Right lobe of liver (tissue), 6 donors: Measurements from ENCODE around the gene NUBPL. TPM values are rescaled to one million over a fixed set of nuclear protein-coding genes. Genes with fewer than 3 reads are reported as not detected.

Experiments used
- ATAC-seq, 4 donors: fragments of 200-7000 bp; cut with Tn5 transposase; one replicate each; pipeline ENCODE4 v1.9.1; 2020; ENCODE audit warnings: mild to moderate bottlenecking in 4 of 4, moderate library complexity in 4 of 4
- DNase-seq, 3 donors: peaks; one replicate each; pipeline ENCODE4 v3.0.0-alpha.2; 2020
- H3K27ac ChIP-seq, 3 donors: fragments of 200-600 bp; one replicate each; pipeline ENCODE4 v1.8.0; 2022
- H3K27me3 ChIP-seq, 2 donors: fragments of 200-600 bp; one replicate each; pipeline ENCODE4 v1.8.0; 2022
- H3K36me3 ChIP-seq, 4 donors: fragments of 200-600 bp; sonication (generic) in 1 of 4; one replicate each; pipeline versions ENCODE4 v1.5.1 to v1.8.0; 2017 to 2022; ENCODE audit warnings: control low read depth in 1 of 4
- H3K4me1 ChIP-seq, 4 donors: fragments of 200-600 bp; sonication (generic) in 1 of 4; one replicate each; pipeline versions ENCODE4 v1.5.1 to v1.8.0; 2017 to 2022; ENCODE audit warnings: control low read depth in 1 of 4
- H3K4me3 ChIP-seq, 3 donors: fragments of 200-600 bp; one replicate each; pipeline ENCODE4 v1.8.0; 2022
- H3K9me3 ChIP-seq, 4 donors: fragments of 200-600 bp; sonication (generic) in 1 of 4; one replicate each; pipeline versions ENCODE4 v1.5.1 to v1.8.0; 2017 to 2022; ENCODE audit warnings: control low read depth in 1 of 4
- CTCF ChIP-seq, 4 donors: fragments of 200-600 bp in 3 of 4; fragments of 450-650 bp in 1 of 4; IDR thresholded peaks; one replicate each; pipeline versions ENCODE4 v1.5.1 to v1.8.0; 2016 to 2022; ENCODE audit warnings: antibody characterized with exemption in 4 of 4, mild to moderate bottlenecking in 2 of 4
- POLR2A ChIP-seq: fragments of 450-650 bp; IDR thresholded peaks from one replicate; pipeline ENCODE4 v1.6.1; 2017; ENCODE audit warnings: antibody characterized with exemption, mild to moderate bottlenecking
- WGBS: methylation state at CpG from one replicate; pipeline ENCODE4 v1.1.6; 2018; ENCODE audit warnings: low coverage, low lambda C conversion rate; ENCODE audit not compliant: insufficient coverage; ENCODE audit errors: missing lambda C conversion rate; 5-methylcytosine and 5-hydroxymethylcytosine counted together
- intact Hi-C, 2 donors: fragments of 100-400 bp; cut with DNase I; formaldehyde crosslinking; loops; one replicate each; pipeline versions ENCODE4 v1.11.2 to v1.14.1; 2022
- total RNA-seq, 6 experiments: library from RNA; depleted of rRNA in 2 of 6; stranded (reverse); fragments of >200 nt in 2 of 6; fragmentation: NEBNext Ultra II Directional in 3 of 6; extraction: Animal tissue kit (Norgen Biotek cat#: 25700) in 3 of 6; gene quantifications; one replicate each; pipeline versions ENCODE4 v1.1.0 to v1.2.4, GENCODE V29; 2016 to 2023
- donor health status: DM: no; HTN: yes; CAD: no.
- donor health status: DM: no; HTN: no; CAD: no.
- donor health status: DM: no; HTN: no; CAD: no.
- donor health status: DM: no; HTN: yes; CAD: no.
- donor health status: DM: no; HTN: yes; CAD: no.

NUBPL gene
- total RNA-seq, 6 experiments from 2014 or later, result 6.3 to 9.5 (median 7.2) TPM

GRCh38 chr14:31690056-31690455 is 128.9 kb downstream of the NUBPL start:
- DNase-seq, result no peak
- no peaks in the 10 kb centered on the region for H3K27me3 ChIP-seq
- H3K36me3 ChIP-seq, result no peaks in the 10 kb centered on the region
- ATAC-seq, result peak in 1 of 4 donors; percentile 36
- H3K4me3 ChIP-seq, result no peak overlapping the region
- no peak overlapping the region for H3K27ac ChIP-seq
- TF ChIP-seq POLR2A (no peak), CTCF (IDR thresholded peaks at IDR 0.05) (no peak)
- no peaks in the 10 kb centered on the region for H3K4me1 ChIP-seq
- 15% methylated on average over 2 of the region's 3 CpGs for WGBS
- H3K9me3 ChIP-seq, result no peaks in the 10 kb centered on the region
- intact Hi-C loops, result no loop called here

- Histone ChIP-seq H3K36me3 (no peaks in the 10 kb centered on the region), H3K4me3 (no peak overlapping the region), H3K9me3 (no peaks in the 10 kb centered on the region), H3K27me3 (no peaks in the 10 kb centered on the region), H3K27ac (no peak overlapping the region), H3K4me1 (peaks cover 0 to 16% (median 0%) of the 10 kb centered on the region in 4 donors)
- DNase-seq (no peak), ATAC-seq (peak in 3 of 4 donors; percentile 44 to 66 (median 46))
- TF ChIP-seq CTCF (IDR thresholded peaks at IDR 0.05) (no peak), POLR2A (no peak)
- intact Hi-C loops, result no loop called here
- 100% methylated on average over 1 of the region's 1 CpG for WGBS
Observed at GRCh38 chr14:31692376-31692781, 131.2 kb downstream of the NUBPL start.

- no peaks in the 10 kb centered on the region for H3K27me3 ChIP-seq
- WGBS, result 24% methylated on average over 4 of the region's 4 CpGs
Observed at GRCh38 chr14:31696378-31696777, 135.2 kb downstream of the NUBPL start.

GRCh38 chr14:31699809-31700208 is 138.6 kb downstream of the NUBPL start:
- no peak overlapping the region for H3K4me3 ChIP-seq
- TF ChIP-seq POLR2A (no peak), CTCF (IDR thresholded peaks at IDR 0.05) (no peak)
- DNase-seq (no peak), ATAC-seq (no peak)
- intact Hi-C loops, result no loop called here
- H3K27ac ChIP-seq, result no peak overlapping the region
- H3K27me3 ChIP-seq, result no peaks in the 10 kb centered on the region
- H3K36me3 ChIP-seq, result no peaks in the 10 kb centered on the region
- H3K9me3 ChIP-seq, result no peaks in the 10 kb centered on the region
- peaks cover 0 to 16% (median 0%) of the 10 kb centered on the region in 4 donors for H3K4me1 ChIP-seq

More at GRCh38 chr14:31696378-31696777, 135.2 kb downstream of the NUBPL start:
- Histone ChIP-seq H3K36me3 (no peaks in the 10 kb centered on the region), H3K4me1 (peaks cover 0 to 16% (median 0%) of the 10 kb centered on the region in 4 donors), H3K27ac (no peak overlapping the region), H3K4me3 (no peak overlapping the region), H3K9me3 (no peaks in the 10 kb centered on the region)
- no peak for DNase-seq
- no peak for TF ChIP-seq CTCF (IDR thresholded peaks at IDR 0.05)
- peak in 3 of 4 donors; percentile 52 to 62 (median 60) for ATAC-seq
- intact Hi-C loops, result no loop called here
